Neural cell (in vitro differentiated cells): ENCODE data around the gene VASH1. TPM values are rescaled to one million over a fixed set of nuclear protein-coding genes. Genes with fewer than 3 reads are reported as not detected.
"Not testable (repeated sequence)": the region's sequence is repeated elsewhere in the genome, so short reads cannot be mapped to it uniquely, and the experiment has no call there.

Source experiments
- H2AFZ ChIP-seq: fragments of 200-600, 300-800 bp; sonication (generic), shearing (Covaris generic); 2 replicates; pipeline ENCODE4 v1.6.0; 2014; ENCODE audit warnings: low read depth, mild to moderate bottlenecking, antibody characterized with exemption, low read length, moderate library complexity
- H3F3A ChIP-seq: fragments of 200-600 bp; shearing (Covaris generic); 2 replicates; pipeline ENCODE4 v1.6.1; 2016; ENCODE audit warnings: mild to moderate bottlenecking, moderate library complexity, mixed read lengths, antibody characterized with exemption, low read length; ENCODE audit not compliant: insufficient read depth, poor library complexity, severe bottlenecking
- H3K27ac ChIP-seq: fragments of 200-600, 300-800 bp; sonication (generic), shearing (Covaris generic); 2 replicates; pipeline ENCODE4 v1.5.1; 2014; ENCODE audit warnings: mild to moderate bottlenecking, low read length, moderate library complexity
- H3K27me3 ChIP-seq: fragments of 300-800, 200-600 bp; sonication (generic), shearing (Covaris generic); 2 replicates; pipeline ENCODE4 v1.6.0; 2014; ENCODE audit warnings: mild to moderate bottlenecking, low read depth, low read length, moderate library complexity; ENCODE audit not compliant: insufficient read depth
- H3K36me3 ChIP-seq: fragments of 300-800, 200-600 bp; sonication (generic), shearing (Covaris generic); 2 replicates; pipeline ENCODE4 v1.5.1; 2014; ENCODE audit warnings: mild to moderate bottlenecking, antibody characterized with exemption, low read length, moderate library complexity; ENCODE audit not compliant: insufficient read depth
- H3K4me2 ChIP-seq: fragments of 300-800, 200-600 bp; sonication (generic), shearing (Covaris generic); 2 replicates; pipeline ENCODE4 v1.6.0; 2014; ENCODE audit warnings: mild to moderate bottlenecking, low read length
- H3K4me3 ChIP-seq: fragments of 300-800, 200-600 bp; sonication (generic), shearing (Covaris generic); 2 replicates; pipeline ENCODE4 v1.5.1; 2014; ENCODE audit warnings: mild to moderate bottlenecking, low read length, moderate library complexity
- H3K79me2 ChIP-seq: fragments of 200-600 bp; shearing (Covaris generic); replicated peaks from 2 replicates; pipeline ENCODE4 v1.6.0; 2014; ENCODE audit warnings: mild to moderate bottlenecking, low read length, moderate library complexity; ENCODE audit not compliant: insufficient read depth
- H3K9ac ChIP-seq: fragments of 300-800, 200-600 bp; sonication (generic), shearing (Covaris generic); 2 replicates; pipeline ENCODE4 v1.6.1; 2016; ENCODE audit warnings: mild to moderate bottlenecking, low read length, mixed read lengths
- H3K9me2 ChIP-seq: fragments of 200-600 bp; shearing (Covaris generic); 2 replicates; pipeline ENCODE4 v1.6.1; 2016; ENCODE audit warnings: mild to moderate bottlenecking, low read length, mixed read lengths; ENCODE audit not compliant: insufficient read depth
- H3K9me3 ChIP-seq: fragments of 200-600, 300-800 bp; sonication (generic), shearing (Covaris generic); 2 replicates; pipeline ENCODE4 v1.6.1; 2016; ENCODE audit warnings: mild to moderate bottlenecking, mixed run types, low read length, moderate library complexity, mixed read lengths
- H4K20me1 ChIP-seq: fragments of 200-600 bp; shearing (Covaris generic); 2 replicates; pipeline ENCODE4 v1.6.1; 2016; ENCODE audit warnings: mild to moderate bottlenecking, mixed run types; ENCODE audit not compliant: insufficient read depth
- CTCF ChIP-seq: fragments of 450-650 bp; IDR thresholded peaks from 2 replicates; pipeline ENCODE4 v1.5.1; 2014; ENCODE audit warnings: antibody characterized with exemption, mild to moderate bottlenecking, moderate library complexity; ENCODE audit not compliant: poor library complexity, severe bottlenecking
- EP300 ChIP-seq: fragments of 450-650 bp; conservative IDR thresholded peaks from 2 replicates; pipeline ENCODE4 v1.6.1; 2014; ENCODE audit warnings: antibody characterized with exemption, mild to moderate bottlenecking, moderate library complexity; ENCODE audit not compliant: poor library complexity, severe bottlenecking
- EZH2 ChIP-seq: fragments of 200-600, 300-800 bp; shearing (Covaris generic), sonication (generic); IDR thresholded peaks from 2 replicates; pipeline ENCODE4 v1.6.1; 2014; ENCODE audit warnings: antibody characterized with exemption, low read length, borderline replicate concordance, mild to moderate bottlenecking; ENCODE audit not compliant: insufficient read depth, poor library complexity, severe bottlenecking
- MXI1 ChIP-seq: fragments of 450-650 bp; conservative IDR thresholded peaks from 2 replicates; pipeline ENCODE4 v1.6.1; 2014; ENCODE audit warnings: antibody characterized with exemption, mild to moderate bottlenecking; ENCODE audit not compliant: poor library complexity, severe bottlenecking
- POLR2AphosphoS5 ChIP-seq: IDR thresholded peaks from 2 replicates; pipeline ENCODE4 v1.6.1; 2012
- RAD21 ChIP-seq: fragments of 450-650 bp; conservative IDR thresholded peaks from 2 replicates; pipeline ENCODE4 v1.6.1; 2014; ENCODE audit warnings: antibody characterized with exemption, mild to moderate bottlenecking, moderate library complexity
- REST ChIP-seq: IDR thresholded peaks from 2 replicates; pipeline ENCODE4 v1.6.1; 2012; ENCODE audit warnings: borderline replicate concordance
- SMC3 ChIP-seq: fragments of 450-650 bp; conservative IDR thresholded peaks from 2 replicates; pipeline ENCODE4 v1.6.1; 2014; ENCODE audit warnings: antibody characterized with exemption, mild to moderate bottlenecking, moderate library complexity; ENCODE audit not compliant: poor library complexity
- TAF1 ChIP-seq: IDR thresholded peaks from 2 replicates; pipeline ENCODE4 v1.6.1; 2012; ENCODE audit warnings: low read depth
- polyA plus RNA-seq: library from polyadenylated mRNA; depleted of rRNA; stranded (reverse); fragments of >200 nt; gene quantifications from 2 replicates; pipeline ENCODE4 v1.2.3, GENCODE V29; 2014

Gene VASH1
- polyA plus RNA-seq, 1 donor from 2014 or later = 26.8 TPM

GRCh38 chr14:76729953-76730505 lies 31.2 kb upstream of the VASH1 start:
- no peaks in the 10 kb centered on the region for H3K27me3 ChIP-seq
- H3K9ac ChIP-seq = no peak overlapping the region
- H3K36me3 ChIP-seq = no peaks in the 10 kb centered on the region
- no peak overlapping the region for H3K4me2 ChIP-seq
- H3K27ac ChIP-seq = no peak overlapping the region
- no peak overlapping the region for H3K4me3 ChIP-seq
- H4K20me1 ChIP-seq = no peaks in the 10 kb centered on the region
- TF ChIP-seq REST = no peak
- TF ChIP-seq MXI1 = no peak
- TF ChIP-seq CTCF = no peak
- no peak for TF ChIP-seq POLR2AphosphoS5
- no peak for TF ChIP-seq EZH2
- TF ChIP-seq TAF1 = no peak
- TF ChIP-seq EP300 = no peak
- no peak for TF ChIP-seq RAD21
- no peak for TF ChIP-seq SMC3
- no peaks in the 10 kb centered on the region for H3K79me2 ChIP-seq
- no peak overlapping the region for H2AFZ ChIP-seq
- H3K9me3 ChIP-seq = no peaks in the 10 kb centered on the region
- H3K9me2 ChIP-seq = no peaks in the 10 kb centered on the region
- no peaks in the 10 kb centered on the region for H3F3A ChIP-seq

- H3K9me3 ChIP-seq, H3F3A ChIP-seq, H3K36me3 ChIP-seq, H3K4me3 ChIP-seq, H2AFZ ChIP-seq, H3K27me3 ChIP-seq, H3K79me2 ChIP-seq, H3K9me2 ChIP-seq, H4K20me1 ChIP-seq, H3K9ac ChIP-seq, H3K4me2 ChIP-seq, H3K27ac ChIP-seq: not testable (repeated sequence)
These were observed 26.8 kb upstream of the VASH1 start for GRCh38 chr14:76734501-76734900.

- no peaks in the 10 kb centered on the region for H3F3A ChIP-seq
- TF ChIP-seq EZH2 (no peak), REST (no peak), TAF1 (no peak), SMC3 (no peak), RAD21 (no peak), MXI1 (no peak), EP300 (no peak)
- peaks cover 9% of the 10 kb centered on the region for H3K9me3 ChIP-seq
- no peaks in the 10 kb centered on the region for H3K79me2 ChIP-seq
- H2AFZ ChIP-seq = no peak overlapping the region
- no peaks in the 10 kb centered on the region for H3K27me3 ChIP-seq
- H3K27ac ChIP-seq = no peak overlapping the region
- H3K9ac ChIP-seq = no peak overlapping the region
- H3K4me2 ChIP-seq = no peak overlapping the region
- no peaks in the 10 kb centered on the region for H3K36me3 ChIP-seq
- no peaks in the 10 kb centered on the region for H3K9me2 ChIP-seq
- H4K20me1 ChIP-seq = no peaks in the 10 kb centered on the region
- H3K4me3 ChIP-seq = no peak overlapping the region
These were observed 24.8 kb upstream of the VASH1 start for GRCh38 chr14:76736514-76736913.
